HG02610 (cell line): ENCODE data around the gene RTN3.
"Not testable (repeated sequence)": the region's sequence is repeated elsewhere in the genome, so short reads cannot be mapped to it uniquely, and the experiment has no call there.

ENCODE experiments used
- ATAC-seq: cut with Tn5 transposase; IDR thresholded peaks from one replicate; pipeline ENCODE4 v1.9.1; 2021; ENCODE audit warnings: mild to moderate bottlenecking, moderate library complexity; ENCODE audit not compliant: unreplicated experiment

The RTN3 gene

DNA sequence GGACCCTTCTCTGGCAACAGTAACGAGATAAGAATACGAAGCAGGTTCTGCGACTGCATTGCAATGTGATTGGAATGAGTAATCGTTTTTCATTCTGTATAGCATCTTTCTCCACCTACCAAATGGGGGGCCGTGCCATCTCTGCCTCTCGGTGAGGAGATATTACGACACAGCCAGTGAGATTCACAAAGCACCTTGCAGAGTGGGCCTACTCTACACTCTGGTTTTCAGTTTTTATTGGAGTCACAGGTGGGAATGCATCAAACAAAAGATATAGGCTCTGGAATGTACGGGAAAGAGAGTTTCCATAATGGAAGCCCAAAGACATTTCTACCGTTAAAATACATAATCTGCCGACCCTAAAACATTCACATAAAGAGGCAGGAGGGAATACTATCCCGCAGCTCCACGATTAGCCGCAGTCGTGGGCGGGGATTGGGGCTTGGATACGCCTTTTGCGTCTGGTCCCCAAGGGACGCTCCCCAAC lies 423 bp upstream of the RTN3 start:
- no peak for ATAC-seq

- no peak for ATAC-seq
These were observed 1.0 kb downstream of the RTN3 start for GRCh38 chr11:63682066-63683021.

DNA sequence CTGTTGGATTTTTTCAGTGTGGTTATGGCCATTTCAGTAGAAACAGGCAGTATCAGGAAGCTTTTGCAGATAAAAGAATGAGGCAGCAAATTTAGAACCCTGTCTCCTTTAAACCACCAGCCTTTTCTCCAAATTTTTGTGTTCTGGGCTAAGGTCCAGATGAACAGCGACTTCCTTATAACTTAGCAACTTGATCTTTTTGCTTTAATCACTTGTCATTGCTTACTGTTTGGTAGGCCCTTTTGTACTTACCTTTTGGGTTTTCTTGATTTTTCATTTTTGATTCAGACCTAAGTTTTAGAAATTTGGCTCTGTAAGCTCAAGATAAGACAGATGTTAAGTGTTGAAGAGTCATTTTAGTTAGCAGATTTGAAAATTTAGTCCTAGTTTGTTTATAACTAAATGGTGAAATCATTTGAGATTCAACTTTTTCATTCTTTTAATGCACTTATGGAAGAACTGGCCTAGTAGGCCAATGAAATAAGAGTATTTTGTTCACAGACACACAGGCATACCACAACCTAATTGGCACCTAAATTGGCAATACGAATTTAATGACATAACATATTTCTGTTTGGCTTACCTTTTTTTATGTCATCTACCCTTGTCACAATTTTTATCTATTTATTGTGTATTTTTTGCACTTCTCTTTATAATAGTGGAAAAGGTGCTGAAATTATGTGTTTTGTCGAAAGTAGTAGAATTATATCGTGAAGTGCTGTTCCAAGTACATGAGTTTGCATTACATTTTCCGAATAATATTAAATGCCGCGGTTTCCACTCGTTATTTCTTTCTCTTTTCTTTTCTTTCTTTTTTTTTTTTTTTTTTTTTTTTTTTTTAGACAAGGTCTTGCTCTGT lies 2.1 kb downstream of the RTN3 start:
- no peak for ATAC-seq

GRCh38 chr11:63685158-63685721 lies 3.9 kb downstream of the RTN3 start:
- not testable (repeated sequence) for ATAC-seq

- ATAC-seq = no peak
These were observed 5.6 kb downstream of the RTN3 start for GRCh38 chr11:63686926-63687325.

- no peak for ATAC-seq
These were observed 6.5 kb downstream of the RTN3 start for GRCh38 chr11:63687845-63688244.

DNA sequence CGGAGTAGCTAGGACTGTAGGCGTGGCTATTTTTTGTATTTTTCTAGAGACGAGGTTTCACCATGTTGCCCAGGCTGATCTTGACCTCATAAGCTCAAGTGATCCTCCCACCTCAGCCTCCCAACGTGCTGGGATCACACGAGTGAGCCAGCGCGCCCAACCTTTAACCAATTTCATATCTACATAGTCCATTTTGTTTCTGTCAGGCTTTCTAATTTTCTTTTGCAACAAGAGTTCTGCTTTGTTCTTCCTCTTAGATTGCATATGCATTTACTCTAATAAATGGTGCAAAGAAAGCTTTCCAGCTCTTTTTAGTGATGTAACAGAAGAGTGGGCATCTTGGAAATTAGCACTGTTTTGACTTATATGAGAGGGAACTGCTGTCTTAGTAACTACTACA lies 13.3 kb downstream of the RTN3 start:
- ATAC-seq = no peak

DNA sequence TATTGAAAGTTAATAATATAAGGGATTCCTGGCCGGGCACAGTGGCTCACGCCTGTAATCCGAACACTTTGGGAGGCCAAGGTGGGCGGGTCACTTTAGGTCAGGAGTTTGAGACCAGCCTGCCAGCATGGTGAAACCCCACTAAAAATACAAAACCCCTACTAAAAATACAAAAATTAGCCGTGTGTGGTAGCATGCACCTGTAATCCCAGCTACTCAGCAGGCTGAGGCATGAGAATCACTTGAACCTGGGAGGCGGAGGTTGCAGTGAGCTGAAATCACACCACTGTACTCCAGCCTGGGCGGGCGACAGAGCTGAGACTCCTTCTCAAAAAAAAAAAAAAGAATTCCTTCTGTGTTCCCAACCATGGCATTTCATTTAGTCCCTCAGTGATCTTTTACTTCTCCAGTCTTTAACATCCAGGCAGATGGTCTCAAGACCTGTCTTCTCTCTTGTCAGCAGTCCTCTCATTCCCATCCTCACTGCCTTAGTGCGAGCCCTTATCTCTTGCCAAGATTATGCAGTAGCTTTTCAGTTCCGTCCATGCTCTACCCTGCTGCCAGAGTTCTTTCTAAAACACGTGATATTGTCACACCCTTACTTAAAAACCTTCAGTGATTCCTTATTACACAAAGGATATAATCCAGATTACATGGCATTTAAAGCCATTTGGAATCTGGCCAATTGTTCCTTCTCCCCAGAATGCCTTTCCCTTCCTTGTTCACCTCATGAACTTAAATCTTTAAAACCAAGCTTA lies 17.9 kb downstream of the RTN3 start:
- ATAC-seq = no peak

GRCh38 chr11:63699896-63700295 lies 18.6 kb downstream of the RTN3 start:
- ATAC-seq = no peak

GRCh38 chr11:63705526-63705925 lies 24.2 kb downstream of the RTN3 start:
- ATAC-seq = no peak

DNA sequence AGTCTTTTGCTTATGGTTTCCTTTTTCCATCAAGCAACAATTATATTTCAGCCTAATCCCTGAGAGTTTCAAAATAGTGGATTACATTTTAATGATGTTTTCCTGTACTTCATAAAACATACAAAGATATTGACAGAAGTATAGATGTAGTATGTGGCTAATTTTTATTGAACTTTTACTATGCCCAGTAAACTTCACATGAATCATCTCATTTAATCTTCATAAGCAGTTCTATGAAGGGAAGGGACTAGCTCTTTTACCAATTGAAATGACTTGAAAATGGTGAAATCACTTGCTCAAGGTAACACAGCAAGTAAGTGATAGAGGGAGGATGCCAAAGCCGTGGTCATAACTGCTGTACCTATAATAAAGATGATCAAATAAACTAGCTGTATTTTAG lies 27.5 kb downstream of the RTN3 start:
- ATAC-seq = no peak

DNA sequence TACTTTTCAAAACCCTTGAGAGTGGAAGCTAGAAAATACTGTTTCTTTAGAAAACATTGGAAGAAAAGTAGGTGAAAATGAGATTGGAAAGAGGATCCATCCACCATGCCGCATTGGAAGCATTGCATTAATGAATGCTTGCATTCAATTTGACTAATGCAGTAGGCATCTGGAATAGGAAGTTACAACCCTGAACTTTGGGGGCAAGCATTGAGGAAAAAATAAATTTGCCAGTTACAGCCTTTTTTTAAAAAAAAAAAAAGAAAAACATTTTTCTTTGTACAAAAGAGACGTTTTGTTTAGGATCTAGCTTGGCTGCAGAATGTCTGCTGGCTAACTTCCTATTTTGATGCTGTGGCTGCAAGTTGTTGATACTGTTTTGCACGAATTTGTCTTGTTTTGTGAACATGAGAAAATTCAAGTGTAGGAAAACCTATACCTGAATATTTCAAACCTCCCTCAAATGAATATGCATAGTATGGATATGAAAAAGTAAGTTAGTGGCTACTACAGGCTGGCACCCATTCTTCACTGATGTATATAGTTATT lies 28.1 kb downstream of the RTN3 start:
- ATAC-seq = no peak

GRCh38 chr11:63710476-63711217 lies 29.3 kb downstream of the RTN3 start:
- ATAC-seq = no peak

GRCh38 chr11:63711838-63712237 lies 30.5 kb downstream of the RTN3 start:
- ATAC-seq = no peak

DNA sequence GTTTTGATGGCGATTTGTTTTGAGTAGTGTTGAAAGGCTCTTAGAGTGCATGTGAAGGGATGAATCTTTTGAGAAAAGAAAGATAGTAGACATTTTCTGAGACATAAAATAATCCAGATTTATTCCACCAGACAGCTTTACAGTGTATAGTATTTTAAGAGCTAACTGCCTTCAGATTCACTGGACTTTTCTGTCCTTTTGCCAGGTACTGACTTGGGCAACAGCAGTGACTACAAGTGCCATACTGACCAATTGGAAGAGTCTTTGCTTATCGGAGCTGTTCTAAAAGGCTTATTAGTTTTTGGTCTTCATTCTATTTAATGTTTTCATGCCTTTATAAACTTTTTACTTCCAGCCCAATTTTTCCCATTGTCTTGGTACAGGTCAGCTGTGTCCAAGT lies 32.5 kb downstream of the RTN3 start:
- no peak for ATAC-seq

GRCh38 chr11:63716046-63716445 lies 34.7 kb downstream of the RTN3 start:
- ATAC-seq = no peak

GRCh38 chr11:63719001-63719400 lies 37.7 kb downstream of the RTN3 start:
- ATAC-seq = no peak

- no peak for ATAC-seq
These were observed 38.7 kb downstream of the RTN3 start for GRCh38 chr11:63719987-63720386.

DNA sequence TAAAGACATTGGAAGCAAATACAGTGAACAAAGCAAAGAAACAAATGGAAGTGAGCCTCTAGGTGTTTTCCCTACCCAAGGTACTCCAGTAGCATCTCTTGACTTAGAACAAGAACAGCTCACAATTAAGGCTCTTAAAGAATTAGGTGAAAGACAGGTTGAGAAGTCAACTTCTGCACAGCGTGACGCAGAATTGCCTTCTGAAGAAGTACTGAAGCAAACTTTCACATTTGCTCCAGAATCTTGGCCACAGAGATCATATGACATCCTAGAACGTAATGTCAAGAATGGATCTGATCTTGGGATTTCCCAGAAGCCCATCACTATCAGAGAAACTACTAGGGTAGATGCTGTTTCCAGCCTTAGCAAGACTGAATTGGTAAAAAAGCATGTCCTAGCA lies 39.3 kb downstream of the RTN3 start:
- ATAC-seq = no peak

DNA sequence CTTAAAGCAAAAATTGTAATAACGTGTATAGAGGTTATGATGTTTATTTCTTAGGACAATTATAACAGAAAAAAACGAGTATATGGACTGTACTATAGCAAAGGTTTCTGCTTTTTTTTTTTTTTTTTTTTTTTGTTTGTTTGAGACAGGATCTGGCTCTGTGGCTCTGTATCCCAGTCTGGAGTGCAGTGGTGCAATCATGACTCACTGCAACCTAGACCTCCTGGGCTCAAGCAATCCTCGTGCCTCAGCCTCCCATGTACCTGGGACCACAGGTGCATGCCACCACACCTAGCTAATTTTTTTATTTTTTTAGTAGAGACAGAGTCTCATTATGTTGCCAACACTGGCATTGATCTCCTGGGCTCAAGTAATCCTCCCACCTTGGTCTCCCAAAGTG lies 48.0 kb downstream of the RTN3 start:
- ATAC-seq = no peak
